Measurements from ENCODE around the gene VSIR.

The VSIR gene

DNA sequence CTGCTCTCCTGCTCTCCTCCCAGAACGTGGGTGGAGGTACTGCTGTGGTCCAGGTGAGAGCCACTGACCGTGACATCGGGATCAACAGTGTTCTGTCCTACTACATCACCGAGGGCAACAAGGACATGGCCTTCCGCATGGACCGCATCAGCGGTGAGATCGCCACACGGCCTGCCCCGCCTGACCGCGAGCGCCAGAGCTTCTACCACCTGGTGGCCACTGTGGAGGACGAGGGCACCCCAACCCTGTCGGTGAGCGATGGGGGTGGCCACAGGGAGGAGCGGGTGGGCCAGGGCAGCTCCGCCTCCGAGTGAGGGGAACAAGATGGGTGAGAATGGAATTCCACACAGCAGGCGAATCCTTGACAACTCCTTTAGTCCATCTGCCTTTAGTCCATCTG, 31.6 kb downstream of the VSIR start:
- TF ChIP-seq, protein P1, sequence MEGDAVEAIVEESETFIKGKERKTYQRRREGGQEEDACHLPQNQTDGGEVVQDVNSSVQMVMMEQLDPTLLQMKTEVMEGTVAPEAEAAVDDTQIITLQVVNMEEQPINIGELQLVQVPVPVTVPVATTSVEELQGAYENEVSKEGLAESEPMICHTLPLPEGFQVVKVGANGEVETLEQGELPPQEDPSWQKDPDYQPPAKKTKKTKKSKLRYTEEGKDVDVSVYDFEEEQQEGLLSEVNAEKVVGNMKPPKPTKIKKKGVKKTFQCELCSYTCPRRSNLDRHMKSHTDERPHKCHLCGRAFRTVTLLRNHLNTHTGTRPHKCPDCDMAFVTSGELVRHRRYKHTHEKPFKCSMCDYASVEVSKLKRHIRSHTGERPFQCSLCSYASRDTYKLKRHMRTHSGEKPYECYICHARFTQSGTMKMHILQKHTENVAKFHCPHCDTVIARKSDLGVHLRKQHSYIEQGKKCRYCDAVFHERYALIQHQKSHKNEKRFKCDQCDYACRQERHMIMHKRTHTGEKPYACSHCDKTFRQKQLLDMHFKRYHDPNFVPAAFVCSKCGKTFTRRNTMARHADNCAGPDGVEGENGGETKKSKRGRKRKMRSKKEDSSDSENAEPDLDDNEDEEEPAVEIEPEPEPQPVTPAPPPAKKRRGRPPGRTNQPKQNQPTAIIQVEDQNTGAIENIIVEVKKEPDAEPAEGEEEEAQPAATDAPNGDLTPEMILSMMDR (conservative IDR thresholded peaks at IDR 0.05; ENCODE audit: low read length), result no peak
- DNase-seq (ENCODE audit: low read depth), result no peak
- H3K4me3 ChIP-seq (ENCODE audit: low read length), result no peak overlapping the region

DNA sequence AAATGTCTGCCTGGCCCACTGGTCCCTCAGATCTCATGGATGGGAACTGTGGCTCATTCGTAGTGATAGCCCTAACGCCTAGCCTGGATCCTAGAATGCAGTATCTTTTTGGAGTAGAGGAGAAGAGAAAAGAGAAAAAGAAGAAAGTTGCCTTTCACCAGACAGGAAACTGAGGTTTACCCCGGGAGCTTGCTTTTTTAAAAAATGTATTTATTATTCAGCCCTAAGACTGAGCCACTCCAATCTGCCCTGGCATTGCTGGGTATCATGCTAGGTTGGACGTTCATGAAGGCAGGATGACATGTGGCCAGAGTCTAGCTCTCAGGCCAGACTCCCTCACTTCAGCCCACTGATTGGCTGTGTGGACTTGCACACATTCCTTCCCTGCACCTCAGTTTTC, 32.3 kb downstream of the VSIR start:
- TF ChIP-seq, protein P1 (conservative IDR thresholded peaks at IDR 0.05; ENCODE audit: low read length), result no peak
- no peak overlapping the region for H3K4me3 ChIP-seq (ENCODE audit: low read length)
- no peak for DNase-seq (ENCODE audit: low read depth)

DNA sequence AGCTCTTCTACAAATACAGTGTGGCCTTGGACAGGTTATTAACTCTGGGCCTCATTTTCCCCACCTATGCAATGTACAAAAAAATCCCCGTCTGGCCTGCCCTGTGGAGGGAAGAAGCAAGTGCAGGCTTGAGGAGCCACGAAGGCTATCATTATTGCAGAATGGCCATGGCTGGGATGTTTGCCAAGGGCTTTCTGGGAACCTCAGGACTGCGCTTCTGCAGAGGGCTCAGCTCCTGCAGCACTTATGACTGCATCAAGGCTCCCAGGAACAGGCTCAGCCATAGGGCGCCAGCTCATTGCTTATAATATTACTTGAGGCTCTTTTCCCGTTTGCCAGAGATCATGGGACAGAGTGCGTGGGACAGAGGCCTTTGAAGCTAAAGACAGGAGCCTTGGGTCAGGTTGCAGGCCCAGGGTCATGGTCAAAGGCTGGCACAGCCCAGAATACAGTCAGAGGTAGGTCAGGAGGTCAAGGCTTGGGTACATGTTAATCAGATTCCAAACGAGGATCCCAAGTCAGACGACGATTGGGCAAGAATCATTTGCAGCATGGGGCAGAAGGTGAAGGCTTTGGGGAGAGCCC, 33.2 kb downstream of the VSIR start:
- TF ChIP-seq, protein P1 (conservative IDR thresholded peaks at IDR 0.05; ENCODE audit: low read length), result peak; percentile 22; the same call in 1 of the 2 replicates
- DNase-seq (ENCODE audit: low read depth), result peak; percentile 78
- no peak overlapping the region for H3K4me3 ChIP-seq (ENCODE audit: low read length)

DNA sequence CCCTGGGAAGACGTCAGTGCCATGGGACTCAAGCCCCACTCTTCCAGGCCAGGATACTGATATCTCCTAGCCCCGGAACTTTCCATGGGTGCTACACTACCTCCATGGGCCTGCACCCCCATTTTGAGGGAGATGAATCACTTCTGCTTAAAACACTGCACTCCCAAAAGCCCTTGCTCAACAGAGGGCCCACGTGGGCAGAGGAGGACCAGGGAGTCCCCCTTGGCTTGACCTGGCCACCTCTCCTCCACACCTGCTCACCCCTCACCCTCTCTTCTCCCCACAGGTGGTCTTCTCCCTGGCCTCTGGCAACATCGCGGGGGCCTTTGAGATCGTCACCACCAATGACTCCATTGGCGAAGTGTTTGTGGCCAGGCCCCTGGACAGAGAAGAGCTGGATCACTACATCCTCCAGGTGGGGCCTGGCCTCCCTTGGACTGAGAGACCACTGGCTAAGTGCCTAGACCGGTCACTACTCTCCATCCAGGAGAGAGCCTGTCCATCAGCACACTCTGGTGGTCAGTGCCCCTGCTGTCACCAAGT, 33.9 kb downstream of the VSIR start:
- TF ChIP-seq, protein P1 (conservative IDR thresholded peaks at IDR 0.05; ENCODE audit: low read length), result no peak
- DNase-seq (ENCODE audit: low read depth), result no peak
- H3K4me3 ChIP-seq (ENCODE audit: low read length), result no peak overlapping the region

DNA sequence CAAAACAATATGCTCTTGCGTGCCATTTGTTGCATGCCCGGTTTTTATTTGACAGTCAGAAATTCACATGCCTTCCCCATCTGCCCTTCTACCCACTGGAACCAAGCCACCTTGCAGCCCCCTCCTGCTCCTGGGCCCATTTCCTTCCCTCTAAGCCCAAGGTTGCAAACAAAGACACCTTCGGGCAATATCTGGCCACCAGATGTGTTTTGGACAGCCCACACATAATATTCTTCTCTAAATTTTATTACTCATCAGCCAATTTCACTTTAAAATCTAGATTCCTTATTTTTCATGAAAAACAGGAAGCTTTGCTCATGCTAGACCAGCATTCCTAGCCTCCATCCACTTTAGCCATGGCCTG, 35.5 kb downstream of the VSIR start:
- peak; percentile 93 for DNase-seq (ENCODE audit: low read depth)
- TF ChIP-seq, protein P1 (conservative IDR thresholded peaks at IDR 0.05; ENCODE audit: low read length), result no peak
- H3K4me3 ChIP-seq (ENCODE audit: low read length), result no peak overlapping the region

DNA sequence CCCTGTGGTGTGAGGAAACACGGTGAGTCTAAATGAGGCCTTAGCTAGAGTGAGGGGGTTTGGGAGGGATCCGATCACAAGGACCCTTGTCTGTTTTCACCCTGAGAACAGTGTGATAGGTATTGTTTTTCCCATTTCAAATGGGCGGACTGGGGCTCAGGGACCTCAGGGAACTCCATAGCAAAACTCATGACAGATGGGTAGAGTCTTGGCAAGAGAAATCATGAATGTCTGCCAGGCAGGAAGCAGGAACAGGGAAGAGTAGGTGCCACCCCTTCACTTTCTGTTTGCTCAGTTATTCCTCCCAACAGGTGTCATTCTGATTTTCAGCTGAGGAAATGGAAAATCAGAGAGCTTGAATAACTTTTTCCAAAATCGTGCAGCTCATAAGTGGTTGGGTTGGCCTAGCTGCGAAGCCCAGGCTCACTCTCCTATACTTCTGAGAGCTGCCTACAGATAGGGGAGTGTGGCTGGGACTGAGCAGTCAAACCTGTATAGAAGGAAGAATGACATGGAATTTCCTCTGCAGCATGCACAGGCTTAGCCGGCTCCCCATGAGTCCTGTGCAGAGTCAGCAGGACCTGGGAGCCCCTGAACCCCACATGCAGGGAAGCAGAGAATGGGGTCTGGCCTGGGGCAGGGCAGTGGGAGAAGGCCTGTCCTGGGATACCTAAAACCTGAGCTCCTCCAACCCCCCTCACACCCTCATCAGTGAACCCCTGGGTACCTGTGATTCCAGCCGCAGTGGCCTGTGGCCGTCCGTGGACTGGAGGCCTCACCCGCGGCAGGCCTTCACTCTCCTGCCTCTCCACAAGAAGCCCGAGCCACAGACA, 36.1 kb downstream of the VSIR start:
- TF ChIP-seq, protein P1 (conservative IDR thresholded peaks at IDR 0.05; ENCODE audit: low read length), result no peak
- no peak for DNase-seq (ENCODE audit: low read depth)
- H3K4me3 ChIP-seq (ENCODE audit: low read length), result no peak overlapping the region

DNA sequence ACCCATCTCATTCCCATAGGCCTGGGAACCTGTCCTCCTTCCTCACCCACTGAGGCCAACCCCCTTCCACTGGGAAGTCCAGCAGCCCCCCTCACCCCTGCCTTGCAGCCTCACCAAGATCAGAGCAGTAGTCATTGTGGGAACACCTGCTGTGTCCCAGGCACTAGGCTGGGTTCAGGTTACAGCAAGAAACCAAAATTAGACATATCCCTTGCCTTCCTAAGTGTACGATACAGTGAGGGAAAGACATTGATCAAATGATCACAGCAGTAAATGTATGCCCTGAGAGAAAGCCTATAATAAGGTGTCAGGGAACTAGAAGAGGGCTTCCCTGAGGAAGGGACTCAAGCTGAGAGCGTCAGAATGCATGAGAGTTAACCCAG, 36.8 kb downstream of the VSIR start:
- no peak for DNase-seq (ENCODE audit: low read depth)
- no peak overlapping the region for H3K4me3 ChIP-seq (ENCODE audit: low read length)
- TF ChIP-seq, protein P1 (conservative IDR thresholded peaks at IDR 0.05; ENCODE audit: low read length), result no peak

Data from AG10803 (cell line).